Omental fat pad (tissue), 4 donors: ENCODE data around the gene HMX2. TPM values are rescaled to one million over a fixed set of nuclear protein-coding genes. Genes with fewer than 3 reads are reported as not detected.

Experiments
- ATAC-seq: fragments of 150-250 bp; one replicate; pipeline ENCODE4 v1.9.1; 2016; ENCODE audit warnings: mild to moderate bottlenecking, moderate library complexity; ENCODE audit not compliant: low FRiP score
- DNase-seq: peaks from one replicate; pipeline ENCODE4 v3.0.0-alpha.2; 2019; ENCODE audit warnings: low spot score
- CTCF ChIP-seq, 3 donors: fragments of 450-650 bp; IDR thresholded peaks; one replicate each; pipeline ENCODE4 v1.5.1; 2016 to 2017; ENCODE audit warnings: antibody characterized with exemption in 3 of 3, mild to moderate bottlenecking in 3 of 3, moderate library complexity in 2 of 3
- total RNA-seq, 4 donors: library from RNA; depleted of rRNA; stranded (reverse); fragments of >200 nt; gene quantifications; one replicate each; pipeline ENCODE4 v1.1.0, GENCODE V29; 2016

HMX2 gene
- total RNA-seq, 4 donors from 2014 or later: not detected

- TF ChIP-seq CTCF (IDR thresholded peaks at IDR 0.05): no peak
- DNase-seq (no peak), ATAC-seq (no peak)
Measured at GRCh38 chr10:123149162-123149567, 1.2 kb downstream of the HMX2 start.

- no peak for TF ChIP-seq CTCF (IDR thresholded peaks at IDR 0.05)
- ATAC-seq (no peak), DNase-seq (no peak)
Measured at GRCh38 chr10:123149568-123150270, 1.8 kb downstream of the HMX2 start.

DNA sequence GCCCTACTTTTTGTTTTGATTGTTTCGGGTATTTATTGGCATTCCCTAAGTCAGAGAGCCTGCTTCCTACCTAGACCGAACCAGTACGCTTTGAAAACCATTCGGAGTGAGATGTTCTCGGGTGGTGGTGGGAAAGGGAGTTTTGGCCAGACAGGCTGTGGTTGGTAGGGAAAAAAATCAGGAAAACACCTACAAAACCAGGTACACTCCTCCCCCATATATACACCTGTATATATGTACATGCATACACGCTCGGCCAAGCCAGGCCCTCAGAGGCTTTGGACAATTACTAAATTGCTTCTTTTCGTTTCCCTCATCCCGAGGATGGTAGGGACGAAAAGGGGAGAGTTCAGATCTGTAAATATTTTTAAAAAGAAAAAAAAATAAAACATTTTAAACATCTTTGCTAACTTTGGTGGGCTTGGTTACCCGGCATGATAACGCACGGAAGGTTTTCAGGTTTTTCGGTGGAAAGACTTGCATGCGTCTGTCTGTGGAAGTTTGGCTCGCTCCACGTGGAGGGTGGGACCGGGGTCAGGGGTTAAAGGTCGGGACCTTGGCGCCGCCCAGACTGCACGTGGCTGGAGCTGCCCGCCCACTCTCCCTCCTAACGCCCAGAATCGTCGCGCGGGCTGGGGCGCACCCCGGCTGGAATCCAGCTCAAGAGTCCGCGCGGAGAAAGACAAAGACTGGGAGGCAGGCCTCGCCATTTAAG lies 2.5 kb downstream of the HMX2 start:
- no peak for TF ChIP-seq CTCF (IDR thresholded peaks at IDR 0.05)
- no peak for DNase-seq
- no peak for ATAC-seq

DNA sequence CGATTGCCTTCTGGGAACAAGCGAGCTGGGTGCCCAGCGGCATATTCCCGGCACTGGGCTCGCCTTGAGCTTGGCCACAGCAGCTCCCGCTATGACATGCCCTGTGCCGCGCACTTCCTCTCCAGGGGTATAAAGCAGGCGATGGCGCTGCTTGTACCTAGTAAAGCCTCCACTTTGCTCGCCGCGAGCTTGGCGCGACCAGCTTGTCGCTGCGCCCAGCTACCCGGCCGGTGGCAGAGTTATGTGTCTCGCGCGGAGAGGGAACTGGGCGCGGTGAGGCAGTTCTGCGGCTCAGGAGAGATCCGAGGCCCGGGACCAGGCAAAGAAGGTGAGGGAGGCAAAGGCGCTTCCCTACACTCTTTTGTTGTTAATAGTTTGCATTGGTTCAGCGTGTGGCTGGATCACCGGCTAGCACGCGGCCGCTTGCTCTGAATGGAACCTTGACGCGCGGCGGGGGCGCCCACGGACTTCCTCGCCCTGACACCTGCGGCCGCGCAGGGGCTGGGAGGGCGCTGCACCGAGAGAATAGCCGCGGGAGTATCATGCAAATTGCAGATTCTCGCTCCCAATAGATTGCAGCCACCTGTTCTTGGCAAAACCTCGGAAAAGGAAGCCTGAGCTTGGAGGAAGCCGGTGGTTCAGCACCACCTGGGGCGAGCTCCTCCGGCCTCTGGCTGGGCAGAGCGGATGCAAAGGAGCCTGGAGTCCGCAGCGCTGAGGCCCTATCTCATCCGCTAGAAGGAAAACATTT lies 3.2 kb downstream of the HMX2 start:
- ATAC-seq (no peak), DNase-seq (no peak)
- TF ChIP-seq CTCF (IDR thresholded peaks at IDR 0.05): no peak

- no peak for TF ChIP-seq CTCF (IDR thresholded peaks at IDR 0.05)
- DNase-seq (no peak), ATAC-seq (no peak)
Measured at GRCh38 chr10:123151737-123152135, 3.8 kb downstream of the HMX2 start.

DNA sequence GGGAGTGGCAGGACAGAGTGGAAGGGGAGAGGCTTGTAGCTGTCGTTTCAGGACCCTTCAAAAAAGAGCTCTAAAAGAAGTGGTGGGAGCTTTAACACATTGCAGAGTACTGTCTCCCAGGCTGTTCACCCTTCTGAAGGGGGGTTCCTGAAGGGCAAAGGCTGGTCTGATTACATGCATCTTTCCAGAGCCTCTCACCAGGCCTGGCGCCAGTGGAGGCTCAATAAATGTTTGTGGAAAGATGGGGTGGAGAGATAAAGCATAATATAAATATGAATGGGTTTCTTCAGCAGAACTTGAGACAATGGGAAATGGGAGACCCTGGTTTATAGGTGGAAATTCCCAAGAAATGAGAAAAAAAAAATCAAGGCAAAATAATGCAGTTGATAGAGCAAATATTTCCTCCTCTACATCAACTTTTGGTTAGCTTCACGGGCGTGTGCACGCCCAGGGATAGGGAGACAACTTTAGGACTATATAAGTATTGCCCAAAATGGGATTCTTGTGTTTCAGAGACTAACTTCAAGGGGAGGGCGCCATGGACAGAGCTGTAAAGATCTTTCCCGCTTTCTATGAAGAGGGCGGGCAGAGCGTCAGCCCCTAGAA lies 5.7 kb downstream of the HMX2 start:
- DNase-seq (no peak), ATAC-seq (no peak)
- TF ChIP-seq CTCF (IDR thresholded peaks at IDR 0.05): no peak
